ENCODE measurements around the gene ERBB3.

Gene ERBB3

GRCh38 chr12:56141946-56142784 is 62.2 kb downstream of the ERBB3 start:
- DNase-seq = no peak

- no peak for DNase-seq
Measured at GRCh38 chr12:56143217-56143616, 63.3 kb downstream of the ERBB3 start.

GRCh38 chr12:56143870-56144269 is 63.9 kb downstream of the ERBB3 start:
- no peak for DNase-seq

GRCh38 chr12:56145217-56145616 is 65.3 kb downstream of the ERBB3 start:
- DNase-seq = no peak

- DNase-seq = no peak
Measured at GRCh38 chr12:56146492-56147460, 66.8 kb downstream of the ERBB3 start.

- no peak for DNase-seq
Measured at GRCh38 chr12:56150563-56150962, 70.6 kb downstream of the ERBB3 start.

GRCh38 chr12:56151672-56152131 is 71.7 kb downstream of the ERBB3 start:
- DNase-seq = no peak

GRCh38 chr12:56152132-56152755 is 72.3 kb downstream of the ERBB3 start, which contains the start of gene MYL6B:
MYL6B (plus strand) TSS chr12:56152587; CDS start chr12:56153919, 1,332 bp downstream.
- peak; percentile 45 for DNase-seq

Measured in NCI-H187 treated with DMSO at 0.1 percent for 48 hours (cell line).